ENCODE measurements around the gene VMP1.

Gene VMP1

DNA sequence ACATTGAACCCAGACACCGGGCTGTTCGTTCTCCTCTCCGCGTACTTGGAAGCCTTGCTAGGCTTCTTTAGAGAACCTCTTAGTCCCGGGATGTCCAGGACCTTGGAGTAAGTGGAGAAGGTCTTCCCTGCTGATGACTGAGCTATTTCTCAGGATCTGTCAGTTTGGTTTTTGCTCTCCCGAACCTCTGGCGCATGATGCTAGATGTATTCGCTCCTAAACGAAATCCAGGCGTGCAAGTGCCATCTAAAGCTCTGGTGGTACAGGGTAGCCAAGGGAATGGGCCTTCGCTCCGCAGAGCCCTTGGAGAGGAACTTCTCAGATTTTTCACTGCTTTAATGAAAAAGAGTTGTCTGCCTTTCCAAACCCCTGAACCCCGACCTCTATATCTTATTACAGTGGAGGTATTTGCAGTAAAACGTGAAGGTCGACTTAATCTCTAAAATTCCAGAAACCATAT, 547 bp downstream of the VMP1 start:
- DNase-seq (ENCODE audit: low read depth in 1 of 2, low spot score in 1 of 2), result no peak

DNA sequence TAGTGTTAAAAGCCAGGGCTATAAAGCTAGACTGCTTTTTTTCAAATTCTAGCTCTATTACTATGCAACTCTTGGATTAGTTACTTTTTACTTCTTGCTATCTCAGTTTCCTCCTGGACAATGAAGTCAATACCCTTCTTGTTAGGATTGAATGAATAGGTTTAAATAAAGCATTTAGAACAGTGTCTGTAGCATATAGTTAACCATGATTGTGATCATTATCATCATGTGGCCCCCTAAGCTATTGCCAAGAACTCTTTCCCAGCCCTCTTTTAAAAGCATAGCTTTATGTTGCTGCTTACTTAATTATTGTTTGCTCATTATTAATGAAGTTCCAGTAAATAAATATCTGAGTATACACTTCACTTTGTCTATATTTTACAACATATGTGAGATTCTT, 4.5 kb downstream of the VMP1 start:
- DNase-seq (ENCODE audit: low read depth in 1 of 2, low spot score in 1 of 2), result no peak

DNA sequence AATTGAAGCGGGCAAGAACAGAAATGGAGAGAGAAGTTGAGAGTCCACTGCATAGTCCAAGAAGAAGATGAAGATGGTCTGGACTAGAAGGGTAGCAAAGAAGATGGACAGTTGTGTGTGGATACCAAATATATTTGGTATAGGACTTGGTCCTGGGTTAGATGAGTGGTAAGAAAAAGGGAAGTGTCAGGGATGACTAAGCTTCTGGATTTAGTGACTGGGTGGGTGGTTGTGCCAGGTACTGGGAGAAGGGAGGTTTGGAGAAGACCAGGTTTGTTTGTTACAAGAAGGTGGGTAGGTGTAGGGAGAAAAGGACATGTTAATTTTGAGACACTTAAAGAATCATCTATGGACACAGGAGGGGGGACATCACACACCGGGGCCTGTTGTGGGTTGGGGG, 5.4 kb downstream of the VMP1 start:
- no peak for DNase-seq (ENCODE audit: low read depth in 1 of 2, low spot score in 1 of 2)

DNA sequence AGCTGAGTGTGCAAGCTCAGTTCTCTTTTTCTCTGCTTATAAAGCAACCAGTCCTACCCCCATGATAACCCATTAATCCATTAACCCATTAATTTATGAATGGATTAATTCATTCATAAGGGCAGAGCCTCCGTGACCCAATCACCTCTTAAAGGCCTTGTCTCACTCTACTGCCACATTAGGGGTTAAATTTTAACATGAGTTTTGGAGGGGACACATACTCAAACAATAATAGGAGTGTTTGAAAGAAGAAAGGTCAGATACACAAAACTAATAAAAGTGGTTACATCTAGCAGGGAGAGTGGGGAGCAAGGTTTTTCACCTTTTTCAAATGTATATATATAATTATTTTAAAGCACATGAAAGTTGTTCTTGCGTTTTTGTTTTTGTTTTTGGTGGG, 6.8 kb downstream of the VMP1 start:
- DNase-seq (ENCODE audit: low read depth in 1 of 2, low spot score in 1 of 2), result no peak

DNA sequence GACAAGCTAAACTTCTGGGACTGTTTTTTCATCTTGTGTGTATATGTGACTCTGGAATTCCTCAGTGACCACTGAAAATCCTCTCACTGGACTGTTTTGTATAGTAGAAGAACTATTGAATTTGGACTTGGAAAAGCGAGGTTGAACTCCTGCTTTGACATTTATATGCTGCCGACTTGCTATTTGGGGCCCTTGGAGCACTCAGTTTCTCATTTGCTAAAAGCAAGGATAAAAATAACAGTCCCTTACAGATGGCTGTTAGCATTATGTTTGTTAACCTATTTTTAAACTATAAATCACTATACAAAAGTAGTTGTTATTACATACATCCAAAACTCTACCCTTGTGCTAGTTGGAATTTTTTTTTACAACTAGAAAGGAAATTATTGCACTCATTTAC, 9.0 kb downstream of the VMP1 start:
- DNase-seq (ENCODE audit: low read depth in 1 of 2, low spot score in 1 of 2), result no peak

DNA sequence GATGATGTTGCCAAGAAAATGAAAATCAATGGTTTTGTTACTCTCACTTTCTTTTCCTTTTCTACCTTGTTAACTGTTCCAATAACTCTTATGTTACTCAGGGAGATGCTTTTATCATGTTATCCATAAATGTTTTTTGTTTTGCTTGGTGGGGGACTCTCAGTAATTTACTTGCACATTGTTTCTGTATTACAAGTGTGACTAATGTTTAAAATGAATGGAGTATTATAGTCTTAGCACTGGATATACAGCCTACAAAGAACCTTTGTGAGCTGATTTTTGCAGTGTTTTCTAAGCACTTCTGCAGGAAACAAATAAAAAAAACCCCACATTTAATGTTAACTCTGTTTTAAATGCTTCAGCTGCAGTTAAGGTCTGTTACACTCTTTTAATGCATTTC, 12.1 kb downstream of the VMP1 start:
- no peak for DNase-seq (ENCODE audit: low read depth in 1 of 2, low spot score in 1 of 2)

DNA sequence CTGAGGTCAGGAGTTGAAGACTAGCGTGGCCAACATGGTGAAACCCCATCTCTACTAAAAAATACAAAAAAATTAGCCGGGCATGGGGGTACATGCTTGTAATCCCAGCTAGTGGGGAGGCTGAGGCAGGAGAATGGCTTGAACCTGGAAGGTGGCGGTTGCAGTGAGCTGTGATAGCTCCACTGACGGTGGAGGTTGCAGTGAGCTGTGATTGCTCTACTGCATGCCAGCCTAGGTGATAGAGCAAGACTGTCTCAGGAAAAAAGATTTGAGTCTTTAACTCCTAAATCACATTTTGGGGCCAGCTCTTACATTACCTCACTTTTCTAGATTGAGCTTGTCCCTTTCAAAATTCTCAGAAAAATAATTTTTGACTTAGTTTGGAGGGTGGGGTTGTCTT, 15.2 kb downstream of the VMP1 start:
- no peak for DNase-seq (ENCODE audit: low read depth in 1 of 2, low spot score in 1 of 2)

DNA sequence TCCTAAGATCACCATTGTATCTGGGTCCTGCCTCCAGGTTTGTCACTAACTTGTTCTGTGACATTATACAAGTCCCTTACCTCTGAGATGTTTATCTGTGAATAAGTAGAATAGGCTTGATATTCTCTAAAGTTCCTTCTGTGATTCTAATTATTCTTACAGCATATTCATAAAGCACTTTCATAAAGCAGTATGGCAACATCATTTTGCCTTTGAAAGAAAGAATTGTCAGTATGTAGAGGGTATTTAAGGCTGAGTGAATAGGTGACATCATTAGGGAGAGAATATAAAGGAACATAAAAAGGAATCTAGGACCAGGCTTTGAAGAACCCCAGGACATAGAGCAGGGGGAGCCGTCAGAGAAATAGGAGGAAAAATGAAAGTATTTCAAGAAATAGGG, 15.6 kb downstream of the VMP1 start:
- DNase-seq (ENCODE audit: low read depth in 1 of 2, low spot score in 1 of 2), result no peak

DNA sequence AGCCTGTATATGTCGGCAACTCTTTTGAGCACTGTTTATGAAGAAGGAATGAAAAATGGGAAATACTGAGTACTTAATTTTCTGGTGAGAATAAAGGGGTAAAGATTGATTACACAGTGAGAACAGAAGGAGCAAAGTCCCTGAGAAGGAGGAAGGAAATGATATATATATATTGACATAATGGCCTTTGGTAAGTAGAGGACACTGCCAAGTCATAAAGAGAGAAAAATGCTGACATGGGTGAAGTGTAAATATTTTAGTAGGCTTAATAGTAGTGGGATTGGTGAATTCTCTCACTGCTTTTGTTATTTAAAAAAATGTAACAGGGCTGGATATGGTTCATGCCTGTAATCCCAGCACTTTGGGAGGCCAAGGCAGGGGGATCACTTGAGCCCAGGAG, 16.2 kb downstream of the VMP1 start:
- DNase-seq (ENCODE audit: low read depth in 1 of 2, low spot score in 1 of 2), result no peak

DNA sequence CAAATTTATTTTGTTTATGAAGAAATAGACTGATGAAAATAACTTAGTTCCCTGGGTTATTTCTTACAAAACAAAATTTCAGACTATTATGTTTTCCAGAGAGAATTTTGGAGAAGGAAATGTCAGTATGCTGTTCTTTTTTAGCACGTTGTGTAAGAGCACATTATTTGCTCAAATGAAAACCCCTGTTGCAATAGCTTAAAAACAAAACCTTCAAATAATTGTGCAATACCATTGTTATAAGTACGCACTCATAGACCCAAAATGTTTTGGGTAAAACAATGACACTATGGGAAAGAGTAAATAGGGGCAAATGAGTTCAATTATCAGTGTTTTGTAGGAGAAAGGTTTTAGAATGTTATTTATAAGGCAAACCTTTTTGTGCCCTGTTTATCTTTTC, 18.2 kb downstream of the VMP1 start:
- DNase-seq (ENCODE audit: low read depth in 1 of 2, low spot score in 1 of 2), result no peak

DNA sequence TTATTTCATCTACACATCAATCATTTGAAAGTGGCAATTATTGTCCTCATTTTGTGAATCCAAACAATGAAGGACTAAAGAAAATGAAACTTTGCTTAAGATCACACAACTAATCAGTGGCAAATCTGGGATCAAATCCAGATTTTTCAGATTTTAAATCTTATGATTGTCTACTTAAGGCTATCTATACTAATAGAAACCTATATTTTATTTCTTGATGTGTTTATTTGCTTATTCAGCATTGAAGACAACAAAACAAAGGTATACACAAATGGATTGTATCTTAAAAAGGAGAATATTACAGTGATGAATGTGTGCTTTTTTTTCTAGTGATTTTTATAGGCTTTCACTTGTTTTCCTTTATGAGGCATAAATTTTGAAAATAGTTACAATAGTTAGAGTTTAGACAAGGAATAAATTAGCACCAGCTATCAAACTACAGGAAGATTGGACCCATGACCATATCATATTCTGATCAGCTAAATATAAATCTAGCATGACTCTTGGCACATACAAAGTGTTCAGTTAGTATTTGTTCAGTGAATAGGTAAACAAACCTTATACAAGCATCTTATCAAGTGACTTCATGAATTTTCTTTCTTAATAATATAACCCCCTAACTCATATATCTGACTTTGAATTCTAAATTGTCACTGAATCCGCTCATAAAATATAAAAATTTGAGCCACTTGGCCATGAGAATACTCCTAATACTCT, 20.5 kb downstream of the VMP1 start:
- DNase-seq (ENCODE audit: low read depth in 1 of 2, low spot score in 1 of 2), result no peak

DNA sequence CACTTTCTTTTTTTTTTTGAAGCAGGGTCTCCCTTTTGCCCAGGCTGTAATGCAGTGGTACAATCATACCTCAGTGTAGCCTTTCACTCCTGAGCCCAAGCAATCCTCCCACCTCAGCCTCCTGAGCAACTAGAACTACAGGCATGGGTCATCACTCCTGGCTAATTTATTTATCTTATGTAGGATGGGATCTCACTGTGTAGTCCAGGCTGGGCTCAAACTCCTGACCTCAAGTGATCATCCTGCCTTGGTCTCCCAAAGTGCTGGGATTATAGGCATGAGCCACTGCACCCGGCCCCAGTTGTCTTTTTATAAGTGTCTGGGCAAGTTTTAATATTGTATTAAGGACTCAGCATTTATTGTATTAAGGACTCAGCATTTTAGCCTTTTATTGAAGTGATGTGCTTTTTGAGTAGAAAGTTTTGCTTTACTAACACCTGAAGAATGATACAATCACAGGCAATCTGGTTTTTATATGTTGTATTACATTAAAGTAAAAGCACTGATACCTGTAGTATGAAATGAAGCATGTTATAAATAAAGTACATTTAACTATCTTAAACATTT, 22.9 kb downstream of the VMP1 start:
- no peak for DNase-seq (ENCODE audit: low read depth in 1 of 2, low spot score in 1 of 2)

DNA sequence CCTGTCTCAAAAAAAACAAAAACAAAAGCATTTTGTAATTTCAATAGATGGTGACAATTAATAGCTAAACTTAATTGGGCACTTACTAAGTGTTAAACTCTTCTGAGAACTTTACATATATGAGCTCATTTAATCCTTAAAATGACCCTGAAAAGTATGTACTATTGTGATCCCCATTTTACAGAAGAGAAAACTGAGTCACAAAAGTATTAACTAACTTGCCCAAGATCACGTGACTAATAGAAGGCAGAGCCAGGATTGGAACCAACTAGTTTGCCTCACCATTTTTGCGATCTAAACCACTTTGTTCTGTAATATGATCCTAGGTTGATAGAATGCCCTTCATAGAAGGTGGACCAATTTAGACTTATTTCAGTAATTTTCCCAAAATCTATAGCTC, 26.2 kb downstream of the VMP1 start:
- no peak for DNase-seq (ENCODE audit: low read depth in 1 of 2, low spot score in 1 of 2)

DNA sequence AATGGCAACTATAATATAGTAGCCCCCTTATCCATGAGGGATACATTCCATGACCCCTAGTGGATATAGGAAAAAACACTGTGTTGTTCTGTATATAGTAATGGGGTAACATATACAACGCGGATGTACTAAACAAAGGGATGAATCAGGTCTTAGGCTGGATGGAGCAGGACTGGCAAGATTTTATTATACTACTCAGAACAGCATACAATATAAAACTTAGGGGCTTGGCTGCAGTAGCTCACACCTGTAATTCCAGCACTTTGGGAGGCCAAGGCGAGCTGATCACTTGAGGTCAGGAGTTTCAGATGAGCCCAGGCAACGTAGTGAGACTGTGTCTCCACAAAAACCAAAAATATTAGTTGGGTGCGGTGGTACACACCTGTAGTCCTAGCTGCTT, 26.8 kb downstream of the VMP1 start:
- DNase-seq (ENCODE audit: low read depth in 1 of 2, low spot score in 1 of 2), result no peak

DNA sequence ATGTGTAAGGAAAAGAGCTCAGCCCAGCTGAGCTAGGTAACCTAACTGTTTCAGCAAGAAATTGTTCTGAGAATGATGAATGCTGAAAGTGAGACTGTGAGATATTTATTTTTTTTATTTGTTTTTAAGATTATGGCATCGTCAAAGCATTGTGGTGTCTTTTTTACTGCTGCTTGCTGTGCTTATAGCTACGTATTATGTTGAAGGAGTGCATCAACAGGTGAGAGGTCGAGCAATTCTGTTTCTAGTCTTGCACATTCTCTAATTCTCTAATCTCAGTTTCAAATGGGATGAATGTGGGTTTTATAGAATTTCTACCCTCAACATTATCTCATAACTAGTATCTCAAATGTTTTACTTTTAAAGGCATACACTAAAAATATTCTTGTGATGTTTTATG, 29.9 kb downstream of the VMP1 start:
- DNase-seq (ENCODE audit: low read depth in 1 of 2, low spot score in 1 of 2), result no peak

DNA sequence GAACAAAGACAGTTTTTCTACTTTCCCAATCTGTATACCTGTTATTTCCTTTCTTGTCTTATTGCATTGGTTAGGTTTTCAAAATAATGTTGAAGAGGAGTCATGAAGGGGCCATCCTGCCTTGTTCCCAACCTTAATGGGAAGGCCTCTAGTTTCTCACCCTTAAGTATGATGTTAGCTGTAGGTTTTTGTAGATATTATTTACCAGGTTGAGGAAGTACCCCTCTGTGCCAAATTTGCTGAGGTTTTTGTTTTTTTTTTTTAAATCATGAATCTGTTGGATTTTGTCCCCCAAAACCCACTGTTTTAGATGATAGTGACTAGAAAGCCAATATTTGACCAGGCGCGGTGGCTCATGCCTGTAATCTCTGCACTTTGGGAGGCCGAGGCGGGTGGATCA, 36.4 kb downstream of the VMP1 start:
- no peak for DNase-seq (ENCODE audit: low read depth in 1 of 2, low spot score in 1 of 2)

DNA sequence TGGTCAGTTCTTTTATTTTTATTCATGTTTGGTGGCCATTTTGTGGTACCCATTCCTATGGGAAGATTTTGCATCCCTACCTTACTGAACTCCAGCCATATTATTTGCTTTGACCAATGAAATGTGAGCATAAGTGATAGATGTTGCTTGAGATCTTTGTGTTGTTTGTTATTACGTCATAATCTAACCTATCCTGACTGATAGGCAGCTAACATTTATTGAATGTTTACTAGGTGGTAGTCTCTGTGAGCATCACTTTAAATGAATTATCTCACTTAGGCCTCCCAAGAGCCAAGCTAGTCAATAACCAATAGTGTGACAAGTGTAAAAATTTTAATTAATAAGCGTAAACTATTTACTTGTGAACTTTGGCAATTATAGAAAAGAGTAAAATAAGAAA, 37.6 kb downstream of the VMP1 start:
- DNase-seq (ENCODE audit: low read depth in 1 of 2, low spot score in 1 of 2), result no peak

DNA sequence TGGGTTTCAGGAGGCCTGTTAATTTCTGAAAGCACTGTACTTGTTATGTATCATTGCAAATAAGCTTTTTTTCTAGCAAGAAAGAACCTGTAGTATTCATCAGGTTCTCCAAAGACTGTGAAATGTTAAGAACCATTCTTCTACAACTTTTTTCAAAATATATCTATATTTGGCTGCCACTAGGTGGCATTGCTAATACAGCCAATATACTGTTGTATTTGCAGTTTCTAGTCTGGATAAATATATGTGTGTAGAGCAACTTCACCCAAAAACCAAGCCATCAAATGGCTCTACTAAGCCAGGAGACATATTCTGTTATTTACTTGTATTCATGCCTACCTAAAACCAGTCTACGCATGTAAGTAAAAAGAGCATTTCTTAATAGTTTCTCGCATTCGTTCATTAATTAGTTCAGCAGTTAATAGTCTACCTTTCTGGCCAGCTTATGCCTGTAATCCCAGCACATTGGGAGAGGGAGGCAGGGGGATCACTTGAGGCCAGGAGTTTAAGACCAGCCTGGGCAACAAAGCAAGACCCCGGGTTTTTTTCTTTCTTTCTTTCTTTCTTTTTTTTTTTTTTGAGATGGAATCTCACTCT, 39.5 kb downstream of the VMP1 start:
- no peak for DNase-seq (ENCODE audit: low read depth in 1 of 2, low spot score in 1 of 2)

DNA sequence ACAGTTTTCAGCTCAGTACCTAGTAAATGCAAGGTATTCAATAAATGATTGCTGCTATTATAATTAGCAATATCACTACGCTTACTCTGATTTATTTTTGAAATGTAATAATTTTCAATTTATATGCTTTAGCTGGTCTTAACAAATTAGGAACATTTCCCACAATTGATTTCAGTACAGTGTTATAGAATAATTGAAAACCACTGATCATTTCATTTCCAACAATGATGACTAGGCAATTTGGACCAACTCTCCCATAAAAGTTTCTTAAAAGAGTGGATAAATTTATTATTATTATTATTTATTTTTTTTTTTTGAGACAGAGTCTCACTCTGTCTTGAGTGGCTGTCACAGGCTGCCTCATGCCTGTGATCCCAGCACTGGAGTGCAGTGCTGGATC, 41.1 kb downstream of the VMP1 start:
- DNase-seq (ENCODE audit: low read depth in 1 of 2, low spot score in 1 of 2), result no peak

DNA sequence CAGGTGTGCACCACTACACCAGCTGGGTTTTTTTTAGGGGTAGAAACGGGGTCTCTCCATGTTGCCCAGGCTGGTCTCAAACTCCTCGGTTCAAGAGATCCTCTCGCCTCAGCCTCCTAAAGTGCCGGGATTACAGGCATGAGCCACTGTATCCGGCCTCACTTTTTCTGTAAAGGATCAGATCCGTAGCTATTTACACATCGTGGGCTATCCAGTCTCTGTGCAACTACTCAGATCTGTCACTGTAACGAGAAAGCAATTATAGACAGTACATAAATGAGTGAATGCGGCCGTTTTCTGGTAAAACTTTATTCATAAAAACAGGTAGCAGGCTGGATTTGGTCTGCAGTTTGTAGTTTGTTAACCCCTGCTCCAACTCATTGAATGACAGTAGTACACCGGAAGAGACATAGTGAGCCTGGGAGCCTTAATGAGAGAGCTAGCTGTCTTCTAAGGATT, 44.5 kb downstream of the VMP1 start:
- DNase-seq (ENCODE audit: low read depth in 1 of 2, low spot score in 1 of 2), result no peak

DNA sequence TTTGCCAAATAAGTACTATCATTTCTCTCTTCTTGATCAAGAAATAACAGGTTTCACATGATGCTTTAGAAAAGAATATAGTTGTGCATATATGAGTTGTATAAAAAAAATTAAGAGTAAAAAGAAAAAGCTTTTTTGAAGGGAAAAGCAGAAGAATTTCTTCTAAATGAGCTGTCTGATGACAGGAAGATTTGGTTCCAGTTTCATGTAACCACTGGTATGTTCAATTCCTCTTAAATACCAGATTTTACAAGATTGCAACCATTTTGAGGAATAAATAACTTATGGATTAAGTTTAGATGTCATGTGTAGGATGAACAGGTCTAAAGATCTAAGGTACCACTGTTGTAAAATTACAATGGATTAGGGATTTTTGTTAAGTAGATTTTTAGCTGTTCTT, 45.0 kb downstream of the VMP1 start:
- no peak for DNase-seq (ENCODE audit: low read depth in 1 of 2, low spot score in 1 of 2)

DNA sequence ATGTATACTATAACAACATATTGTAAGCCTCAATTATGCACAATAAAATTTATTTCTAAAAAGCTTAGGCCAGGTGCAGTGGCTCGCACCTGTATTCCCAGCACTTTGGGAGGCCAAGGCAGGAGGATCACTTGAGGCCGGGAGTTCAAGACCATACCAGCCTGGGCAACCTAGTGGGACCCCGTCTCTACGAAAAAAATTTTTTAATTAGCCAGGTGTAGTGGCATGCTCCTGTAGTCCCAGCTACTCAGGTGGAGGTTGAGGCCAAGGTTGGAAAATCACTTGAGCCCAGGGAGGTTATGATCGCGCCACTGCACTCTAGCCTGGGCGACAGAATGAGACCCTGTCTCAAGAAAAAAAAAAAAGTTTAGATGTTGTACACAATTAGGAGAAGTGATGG, 45.5 kb downstream of the VMP1 start:
- DNase-seq (ENCODE audit: low read depth in 1 of 2, low spot score in 1 of 2), result no peak

All from activated CD4-positive, alpha-beta T cell treated with anti-CD3 and anti-CD28 coated beads, Interleukin-2, amount 50 U/mL, for 24 hours (primary cell).